Keratinocyte (primary cell): ENCODE measurements around the gene NRDC. TPM values are rescaled to one million over a fixed set of nuclear protein-coding genes. Genes with fewer than 3 reads are reported as not detected.
"Not testable (repeated sequence)": the region's sequence is repeated elsewhere in the genome, so short reads cannot be mapped to it uniquely, and the experiment has no call there.

Experiments used
- DNase-seq: peaks from one replicate; pipeline ENCODE4 v3.0.0-alpha.2; 2011; ENCODE audit warnings: low read depth, missing footprints, low spot score
- FAIRE-seq: peaks from 2 replicates; lab custom pipeline; 2011; peaks lifted over from hg19 to GRCh38; lab: Jason Lieb, UNC
- H2AFZ ChIP-seq: 2 replicates; pipeline ENCODE4 v1.6.0; 2012; ENCODE audit warnings: low read length, control low read depth, inconsistent platforms; ENCODE audit not compliant: control insufficient read depth
- H3K27ac ChIP-seq: 2 replicates; pipeline ENCODE4 v1.5.1; 2011; ENCODE audit warnings: low read length; ENCODE audit not compliant: control insufficient read depth, insufficient read depth
- H3K27me3 ChIP-seq: 3 replicates; pipeline ENCODE4 v1.6.0; 2011; ENCODE audit warnings: low read length; ENCODE audit not compliant: control insufficient read depth, insufficient read depth; ENCODE audit errors: extremely low read depth
- H3K36me3 ChIP-seq, 2 experiments: 2 replicates in 1 of 2; 3 replicates in 1 of 2; pipeline ENCODE4 v1.5.1; 2011; ENCODE audit warnings: low read length in 2 of 2, mild to moderate bottlenecking in 1 of 2; ENCODE audit not compliant: control insufficient read depth in 2 of 2, insufficient read depth in 2 of 2; ENCODE audit errors: extremely low read depth in 1 of 2
- H3K4me1 ChIP-seq: 3 replicates; pipeline ENCODE4 v1.5.1; 2011; ENCODE audit warnings: low read length; ENCODE audit not compliant: control insufficient read depth, insufficient read depth; ENCODE audit errors: extremely low read depth
- H3K4me2 ChIP-seq: 3 replicates; pipeline ENCODE4 v1.6.0; 2011; ENCODE audit warnings: low read depth, low read length; ENCODE audit not compliant: control insufficient read depth, insufficient read depth; ENCODE audit errors: extremely low read depth
- H3K4me3 ChIP-seq, 3 experiments: fragments of 200-600 bp in 1 of 3; sonication (generic) in 1 of 3; 2 replicates in 2 of 3; 3 replicates in 1 of 3; pipeline ENCODE4 v1.5.1; 2011 to 2016; ENCODE audit warnings: low read length in 3 of 3, mild to moderate bottlenecking in 3 of 3, control low read depth in 2 of 3, inconsistent platforms in 1 of 3, low read depth in 1 of 3, mixed read lengths in 1 of 3, mixed run types in 1 of 3, moderate library complexity in 1 of 3; ENCODE audit not compliant: control insufficient read depth in 2 of 3, insufficient read depth in 2 of 3; ENCODE audit errors: extremely low read depth in 1 of 3
- H3K79me2 ChIP-seq: 2 replicates; pipeline ENCODE4 v1.6.0; 2012; ENCODE audit warnings: low read length; ENCODE audit not compliant: control insufficient read depth, insufficient read depth
- H3K9ac ChIP-seq: 3 replicates; pipeline ENCODE4 v1.6.0; 2011; ENCODE audit warnings: low read length; ENCODE audit not compliant: control insufficient read depth, insufficient read depth; ENCODE audit errors: extremely low read depth
- H3K9me1 ChIP-seq: 3 replicates; pipeline ENCODE4 v1.6.0; 2011; ENCODE audit warnings: low read length; ENCODE audit not compliant: control insufficient read depth, insufficient read depth; ENCODE audit errors: extremely low read depth
- H3K9me3 ChIP-seq: 2 replicates; pipeline ENCODE4 v1.5.1; 2012; ENCODE audit warnings: low read depth, low read length; ENCODE audit not compliant: control insufficient read depth
- H4K20me1 ChIP-seq: 3 replicates; pipeline ENCODE4 v1.6.0; 2011; ENCODE audit warnings: low read length; ENCODE audit not compliant: control insufficient read depth, insufficient read depth; ENCODE audit errors: extremely low read depth
- EZH2 ChIP-seq: IDR thresholded peaks from one replicate; pipeline ENCODE4 v1.6.1; 2012; ENCODE audit warnings: inconsistent platforms, mild to moderate bottlenecking, low read length, moderate library complexity
- dilution Hi-C: fragments of 300-500 bp; cut with MboI; formaldehyde crosslinking; loops from one replicate; pipeline ENCODE4 v1.7.0; 2020; ENCODE audit warnings: low sequenced_read_pairs; ENCODE audit not compliant: extremely low pct_ligation_motif_present
- polyA plus RNA-seq, 5 experiments: library from polyadenylated mRNA; depleted of rRNA in 3 of 5; stranded (reverse) in 3 of 5; stranded (forward) in 1 of 5; unstranded in 1 of 5; fragments of >200 nt; gene quantifications; 1 replicate in 1 of 5; 2 replicates in 3 of 5; 3 replicates in 1 of 5; pipeline versions ENCODE4 v1.2.1 to v1.2.3, GENCODE V29; 2011 to 2012; ENCODE audit warnings: missing spikeins in 2 of 5, low read depth in 1 of 5, low replicate concordance in 1 of 5
- TF ChIP-seq, protein P1 (sequence below), 3 experiments: IDR thresholded peaks in 1 of 3; conservative IDR thresholded peaks in 1 of 3; optimal IDR thresholded peaks in 1 of 3; 2 replicates in 2 of 3; 3 replicates in 1 of 3; pipeline versions ENCODE3 to v1.5.1; 2011; ENCODE audit warnings: low read length in 3 of 3, mild to moderate bottlenecking in 3 of 3, moderate library complexity in 2 of 3, control low read depth in 1 of 3, inconsistent platforms in 1 of 3; ENCODE audit not compliant: insufficient read depth in 2 of 3; ENCODE audit errors: extremely low read depth in 1 of 3

Gene NRDC
- polyA plus RNA-seq, 1 donor (not counting 4 experiments of a cell fraction or from before 2014, with no cell fraction given): 183 TPM

DNA sequence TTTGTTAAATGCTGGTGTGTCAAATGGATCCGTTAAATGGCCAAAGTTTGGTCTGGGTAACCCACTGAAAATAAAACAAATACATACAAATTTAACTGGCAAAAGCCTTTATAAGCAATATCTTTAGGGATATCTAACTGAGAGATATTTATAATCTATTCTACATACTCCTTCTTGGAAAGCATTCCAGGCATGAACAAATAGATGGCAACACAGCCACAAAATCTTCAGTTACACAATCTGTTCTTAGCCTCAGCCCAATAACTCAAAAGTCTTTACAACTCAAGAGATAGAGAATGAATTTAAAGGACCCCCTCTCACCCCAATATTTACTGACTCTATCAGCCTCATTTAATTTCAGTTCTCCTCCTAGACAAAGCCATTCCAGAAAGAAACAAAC lies 58.7 kb downstream of the NRDC start:
- Histone ChIP-seq H3K27ac (no peak overlapping the region), H3K4me2 (no peak overlapping the region), H2AFZ (no peak overlapping the region), H3K9me1 (no peaks in the 10 kb centered on the region), H3K79me2 (no peaks in the 10 kb centered on the region), H3K36me3 (peaks cover 3 to 12% of the 10 kb centered on the region in 2 experiments), H3K9me3 (no peaks in the 10 kb centered on the region), H3K4me3 (no peak overlapping the region), H4K20me1 (no peaks in the 10 kb centered on the region), H3K27me3 (no peaks in the 10 kb centered on the region), H3K9ac (no peak overlapping the region), H3K4me1 (no peaks in the 10 kb centered on the region)
- no peak for DNase-seq
- dilution Hi-C loops: no loop called here
- no peak for FAIRE-seq
- TF ChIP-seq, protein P1, sequence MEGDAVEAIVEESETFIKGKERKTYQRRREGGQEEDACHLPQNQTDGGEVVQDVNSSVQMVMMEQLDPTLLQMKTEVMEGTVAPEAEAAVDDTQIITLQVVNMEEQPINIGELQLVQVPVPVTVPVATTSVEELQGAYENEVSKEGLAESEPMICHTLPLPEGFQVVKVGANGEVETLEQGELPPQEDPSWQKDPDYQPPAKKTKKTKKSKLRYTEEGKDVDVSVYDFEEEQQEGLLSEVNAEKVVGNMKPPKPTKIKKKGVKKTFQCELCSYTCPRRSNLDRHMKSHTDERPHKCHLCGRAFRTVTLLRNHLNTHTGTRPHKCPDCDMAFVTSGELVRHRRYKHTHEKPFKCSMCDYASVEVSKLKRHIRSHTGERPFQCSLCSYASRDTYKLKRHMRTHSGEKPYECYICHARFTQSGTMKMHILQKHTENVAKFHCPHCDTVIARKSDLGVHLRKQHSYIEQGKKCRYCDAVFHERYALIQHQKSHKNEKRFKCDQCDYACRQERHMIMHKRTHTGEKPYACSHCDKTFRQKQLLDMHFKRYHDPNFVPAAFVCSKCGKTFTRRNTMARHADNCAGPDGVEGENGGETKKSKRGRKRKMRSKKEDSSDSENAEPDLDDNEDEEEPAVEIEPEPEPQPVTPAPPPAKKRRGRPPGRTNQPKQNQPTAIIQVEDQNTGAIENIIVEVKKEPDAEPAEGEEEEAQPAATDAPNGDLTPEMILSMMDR (optimal IDR thresholded peaks at IDR 0.05 in 1 of 3, IDR thresholded peaks at IDR 0.05 in 1 of 3, conservative IDR thresholded peaks at IDR 0.05 in 1 of 3; ENCODE audit: extremely low read depth in 1 of 3, insufficient read depth in 2 of 3, low read length in 3 of 3): no peak
- TF ChIP-seq EZH2: no peak

DNA sequence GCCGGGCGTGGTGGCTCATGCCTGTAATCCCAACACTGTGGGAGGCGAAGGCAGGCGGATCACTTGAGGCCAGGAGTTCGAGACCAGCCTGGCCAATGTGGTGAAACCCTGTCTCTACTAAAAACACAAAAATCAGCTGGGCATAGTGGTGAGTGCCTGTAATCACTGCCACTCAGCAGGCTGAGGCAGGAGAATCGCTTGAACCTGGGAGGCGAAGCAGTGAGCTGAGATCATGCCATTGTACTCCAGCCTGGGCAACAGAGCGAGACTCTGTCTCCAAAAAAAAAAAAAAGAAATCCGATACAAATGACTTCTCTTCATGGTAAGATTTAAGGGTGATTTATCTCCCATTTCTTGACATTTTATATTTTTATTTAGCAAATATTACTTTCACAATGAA lies 59.5 kb downstream of the NRDC start:
- not testable (repeated sequence) for H3K27ac ChIP-seq

DNA sequence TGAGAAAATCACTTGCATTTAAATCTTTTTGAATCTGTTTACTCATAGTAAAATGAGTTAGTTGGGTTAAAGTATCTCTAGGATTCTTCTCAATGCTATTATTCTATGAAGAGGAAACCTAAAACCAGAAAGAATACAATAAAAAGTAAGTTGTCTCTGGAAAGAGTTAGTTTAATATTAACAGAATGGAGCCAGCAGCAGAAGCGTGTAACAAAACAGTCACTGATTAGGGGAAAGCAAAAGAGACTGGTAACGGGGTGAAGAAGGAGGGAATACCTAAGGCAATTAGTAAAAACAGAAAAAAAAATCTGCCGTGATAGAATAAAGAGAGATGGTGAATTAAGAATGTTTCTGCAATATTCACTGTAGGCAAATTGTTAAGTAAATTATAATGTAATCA lies 60.0 kb downstream of the NRDC start:
- DNase-seq (no peak), FAIRE-seq (no peak)
- Histone ChIP-seq H3K9me1 (no peaks in the 10 kb centered on the region), H3K9ac (no peak overlapping the region), H3K79me2 (no peaks in the 10 kb centered on the region), H2AFZ (no peak overlapping the region), H3K27me3 (no peaks in the 10 kb centered on the region), H3K4me3 (no peak overlapping the region), H3K4me1 (no peaks in the 10 kb centered on the region), H3K27ac (no peak overlapping the region), H3K9me3 (no peaks in the 10 kb centered on the region), H3K36me3 (peaks cover 3 to 11% of the 10 kb centered on the region in 2 experiments), H4K20me1 (no peaks in the 10 kb centered on the region), H3K4me2 (no peak overlapping the region)
- no peak for TF ChIP-seq EZH2
- dilution Hi-C loops: no loop called here

More for the DNA sequence above, 59.5 kb downstream of the NRDC start:
- H3K9me3 ChIP-seq, H3K9me1 ChIP-seq, H3K4me1 ChIP-seq, H3K27me3 ChIP-seq, H4K20me1 ChIP-seq, H3K9ac ChIP-seq, FAIRE-seq, H3K4me2 ChIP-seq, H3K79me2 ChIP-seq, DNase-seq, H3K4me3 ChIP-seq, H2AFZ ChIP-seq, dilution Hi-C loops, H3K36me3 ChIP-seq: not testable (repeated sequence)
